ENCODE data around the gene PPIL6. TPM values are rescaled to one million over a fixed set of nuclear protein-coding genes. Genes with fewer than 3 reads are reported as not detected.

PPIL6 gene
- total RNA-seq, 3 donors from 2014 or later: 2.6 to 16.5 (median 2.9) TPM

DNA sequence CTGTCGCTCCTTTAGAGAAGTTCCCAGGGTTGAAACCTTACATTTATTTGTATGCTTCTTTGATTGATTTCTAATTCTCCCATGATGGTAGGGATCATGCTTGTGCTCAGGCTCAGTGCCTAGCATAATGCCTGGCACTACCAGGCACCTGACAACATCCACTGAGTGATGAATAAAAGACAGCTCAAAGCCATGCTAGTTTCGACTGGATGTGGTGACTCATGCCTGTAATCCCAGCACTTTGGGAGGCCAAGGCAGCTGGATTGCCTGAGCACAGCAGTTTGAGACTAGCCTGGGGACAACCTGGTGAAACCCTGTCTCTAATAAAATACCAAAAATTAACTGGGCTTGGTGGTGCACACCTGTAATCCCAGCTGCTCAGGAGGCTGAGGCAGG, 46.5 kb downstream of the PPIL6 start:
- Histone ChIP-seq H3K27ac (no peak overlapping the region), H3K36me3 (no peaks in the 10 kb centered on the region), H3K9me3 (no peaks in the 10 kb centered on the region), H3K4me1 (no peaks in the 10 kb centered on the region), H3K27me3 (no peaks in the 10 kb centered on the region), H3K4me3 (no peak overlapping the region)
- TF ChIP-seq, protein P1, sequence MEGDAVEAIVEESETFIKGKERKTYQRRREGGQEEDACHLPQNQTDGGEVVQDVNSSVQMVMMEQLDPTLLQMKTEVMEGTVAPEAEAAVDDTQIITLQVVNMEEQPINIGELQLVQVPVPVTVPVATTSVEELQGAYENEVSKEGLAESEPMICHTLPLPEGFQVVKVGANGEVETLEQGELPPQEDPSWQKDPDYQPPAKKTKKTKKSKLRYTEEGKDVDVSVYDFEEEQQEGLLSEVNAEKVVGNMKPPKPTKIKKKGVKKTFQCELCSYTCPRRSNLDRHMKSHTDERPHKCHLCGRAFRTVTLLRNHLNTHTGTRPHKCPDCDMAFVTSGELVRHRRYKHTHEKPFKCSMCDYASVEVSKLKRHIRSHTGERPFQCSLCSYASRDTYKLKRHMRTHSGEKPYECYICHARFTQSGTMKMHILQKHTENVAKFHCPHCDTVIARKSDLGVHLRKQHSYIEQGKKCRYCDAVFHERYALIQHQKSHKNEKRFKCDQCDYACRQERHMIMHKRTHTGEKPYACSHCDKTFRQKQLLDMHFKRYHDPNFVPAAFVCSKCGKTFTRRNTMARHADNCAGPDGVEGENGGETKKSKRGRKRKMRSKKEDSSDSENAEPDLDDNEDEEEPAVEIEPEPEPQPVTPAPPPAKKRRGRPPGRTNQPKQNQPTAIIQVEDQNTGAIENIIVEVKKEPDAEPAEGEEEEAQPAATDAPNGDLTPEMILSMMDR (IDR thresholded peaks at IDR 0.05): no peak
- TF ChIP-seq POLR2AphosphoS5 (IDR thresholded peaks at IDR 0.05) (no peak), POLR2A (IDR thresholded peaks at IDR 0.05) (no peak)
- intact Hi-C loops (cut with DNase I; ENCODE audit: low total_unique reads): no loop called here
- DNase-seq (ENCODE audit: low spot score in 2 of 2): no peak

DNA sequence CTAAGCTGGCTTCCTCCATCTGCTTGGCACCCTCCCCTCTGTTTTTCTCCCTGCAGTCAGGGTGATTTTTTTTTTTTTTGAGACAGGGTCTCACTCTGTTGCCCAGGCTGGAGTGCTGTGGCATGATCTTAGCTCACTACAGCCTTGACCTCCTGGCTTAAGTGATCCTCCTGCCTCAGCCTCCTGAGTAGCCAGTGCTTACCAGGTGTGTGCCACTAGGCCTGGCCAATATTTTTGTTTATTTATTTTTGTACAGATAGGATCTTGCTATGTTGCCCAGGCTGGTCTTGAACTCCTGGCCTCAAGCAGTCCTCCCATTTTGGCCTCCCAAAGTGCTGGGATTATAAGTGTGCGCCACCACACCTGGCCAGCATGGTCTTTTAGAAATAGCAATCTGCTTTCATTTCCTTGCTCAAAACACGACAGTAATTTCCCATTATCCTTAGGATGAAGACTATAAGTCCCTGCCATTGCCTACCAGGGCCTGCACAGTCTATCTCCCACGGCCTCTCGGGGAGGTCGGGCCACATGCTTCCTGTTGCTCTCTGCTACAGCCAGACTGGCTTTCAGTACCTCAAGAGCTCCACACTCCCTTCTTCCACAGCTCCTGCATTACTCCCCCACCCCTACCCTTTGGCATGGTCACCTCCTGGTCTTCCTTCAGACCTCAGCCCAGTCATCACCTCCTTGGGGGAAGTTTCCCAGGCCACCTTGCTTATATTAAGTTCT, 47.1 kb downstream of the PPIL6 start:
- Histone ChIP-seq H3K27ac (no peak overlapping the region), H3K4me3 (no peak overlapping the region), H3K4me1 (no peaks in the 10 kb centered on the region), H3K36me3 (no peaks in the 10 kb centered on the region), H3K9me3 (no peaks in the 10 kb centered on the region), H3K27me3 (no peaks in the 10 kb centered on the region)
- TF ChIP-seq POLR2A (IDR thresholded peaks at IDR 0.05): no peak
- TF ChIP-seq POLR2AphosphoS5 (IDR thresholded peaks at IDR 0.05): no peak
- TF ChIP-seq, protein P1 (IDR thresholded peaks at IDR 0.05): no peak
- intact Hi-C loops (cut with DNase I; ENCODE audit: low total_unique reads): no loop called here
- no peak for DNase-seq (ENCODE audit: low spot score in 2 of 2)

GRCh38 chr6:109389650-109390274, 50.7 kb downstream of the PPIL6 start:
- TF ChIP-seq, protein P1 (IDR thresholded peaks at IDR 0.05): no peak
- TF ChIP-seq POLR2A (IDR thresholded peaks at IDR 0.05) (no peak), POLR2AphosphoS5 (IDR thresholded peaks at IDR 0.05) (no peak)
- Histone ChIP-seq H3K27me3 (no peaks in the 10 kb centered on the region), H3K9me3 (no peaks in the 10 kb centered on the region), H3K36me3 (no peaks in the 10 kb centered on the region), H3K27ac (no peak overlapping the region), H3K4me1 (no peaks in the 10 kb centered on the region), H3K4me3 (no peak overlapping the region)
- intact Hi-C loops (cut with DNase I; ENCODE audit: low total_unique reads): loop anchor here (10.0 kb wide), 1 partner anchor 205 kb away; no protein-coding TSS in a partner anchor
- DNase-seq (ENCODE audit: low spot score in 2 of 2): no peak

DNA sequence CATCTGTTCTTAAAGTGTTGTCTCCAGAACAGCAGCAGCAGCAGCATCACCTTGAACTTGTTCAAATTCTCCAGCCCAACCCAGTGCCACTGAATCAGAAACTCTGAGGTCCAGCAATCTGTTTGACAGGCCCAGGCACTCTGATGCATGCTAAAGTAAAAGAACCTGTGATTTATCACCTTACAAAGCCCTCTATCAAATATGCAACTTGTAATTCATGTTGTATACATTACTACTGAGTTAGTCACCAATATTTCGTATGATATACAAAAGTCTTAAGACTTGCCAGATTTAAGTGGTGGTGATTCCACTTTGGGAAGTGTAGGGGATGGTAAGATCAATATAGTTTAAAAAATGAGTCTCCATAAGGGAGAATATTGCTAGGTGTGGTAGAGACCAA, 52.2 kb downstream of the PPIL6 start:
- Histone ChIP-seq H3K27ac (no peak overlapping the region), H3K27me3 (no peaks in the 10 kb centered on the region), H3K4me3 (no peak overlapping the region), H3K9me3 (no peaks in the 10 kb centered on the region), H3K36me3 (no peaks in the 10 kb centered on the region), H3K4me1 (no peaks in the 10 kb centered on the region)
- TF ChIP-seq, protein P1 (IDR thresholded peaks at IDR 0.05): no peak
- TF ChIP-seq POLR2A (IDR thresholded peaks at IDR 0.05) (no peak), POLR2AphosphoS5 (IDR thresholded peaks at IDR 0.05) (no peak)
- intact Hi-C loops (cut with DNase I; ENCODE audit: low total_unique reads): loop anchor here (10.0 kb wide), 1 partner anchor 203 kb away; no protein-coding TSS in a partner anchor
- DNase-seq (ENCODE audit: low spot score in 2 of 2): no peak

GRCh38 chr6:109383438-109383940, 56.9 kb downstream of the PPIL6 start:
- TF ChIP-seq, protein P1 (IDR thresholded peaks at IDR 0.05): no peak
- no peak for TF ChIP-seq POLR2A (IDR thresholded peaks at IDR 0.05)
- TF ChIP-seq POLR2AphosphoS5 (IDR thresholded peaks at IDR 0.05): no peak
- Histone ChIP-seq H3K27ac (peak overlapping the region; percentile 97 to 99), H3K4me3 (peak overlapping the region; percentile 65 to 95 (median 95)), H3K27me3 (no peaks in the 10 kb centered on the region), H3K36me3 (no peaks in the 10 kb centered on the region), H3K4me1 (peaks cover 0 to 7% of the 10 kb centered on the region in 2 donors), H3K9me3 (no peaks in the 10 kb centered on the region)
- DNase-seq (ENCODE audit: low spot score in 2 of 2): no peak
- intact Hi-C loops (cut with DNase I; ENCODE audit: low total_unique reads): loop anchor here (10.0 kb wide), 1 partner anchor 199 kb away; no protein-coding TSS in a partner anchor
